Breast epithelium (tissue), 3 donors: Measurements from ENCODE around the gene HOXD1.

Experiments
- CTCF ChIP-seq, 3 donors: fragments of 450-650 bp; IDR thresholded peaks; one replicate each; pipeline ENCODE4 v1.5.1; 2016 to 2017; ENCODE audit warnings: antibody characterized with exemption in 3 of 3, mild to moderate bottlenecking in 3 of 3, moderate library complexity in 3 of 3
- POLR2AphosphoS5 ChIP-seq, 3 donors: sonication (generic); formaldehyde crosslinking; IDR thresholded peaks; one replicate each; pipeline ENCODE4 v1.6.1; 2017; ENCODE audit warnings: antibody characterized with exemption in 3 of 3

- TF ChIP-seq CTCF (IDR thresholded peaks at IDR 0.05): no peak
- no peak for TF ChIP-seq POLR2AphosphoS5 (IDR thresholded peaks at IDR 0.05)
These were observed 14.0 kb downstream of the HOXD1 start for GRCh38 chr2:176202491-176202890.
